ENCODE data around the gene EFCAB9. TPM values are rescaled to one million over a fixed set of nuclear protein-coding genes. Genes with fewer than 3 reads are reported as not detected.

Gene EFCAB9
- total and polyA plus RNA-seq, 2 of the 13 experiments (the other 11 are each of a cell fraction or from before 2014, with no cell fraction given), result not detected

GRCh38 chr5:172177176-172177575 lies 16.8 kb upstream of the EFCAB9 start:
- H3K4me1 ChIP-seq (ENCODE audit: insufficient read depth, low read length), result peaks cover 44% of the 10 kb centered on the region
- WGBS (ENCODE audit: low lambda C conversion rate), result 93% methylated on average over 7 of the region's 7 CpGs
- DNase-seq (ENCODE audit: low spot score) (no peak), ATAC-seq (no peak), FAIRE-seq (no peak)
- TF ChIP-seq ETS1 (CRISPR knock-in tag; IDR thresholded peaks at IDR 0.05) (no peak), RAD51 (IDR thresholded peaks at IDR 0.05; ENCODE audit: borderline replicate concordance) (no peak), POLR2G (IDR thresholded peaks at IDR 0.05; ENCODE audit: low read depth, low read length) (no peak), NCOA2 (CRISPR knock-in tag; IDR thresholded peaks at IDR 0.05) (no peak), ZNF839 (CRISPR knock-in tag; IDR thresholded peaks at IDR 0.05; ENCODE audit: borderline replicate concordance) (no peak), SIX4 (CRISPR knock-in tag; IDR thresholded peaks at IDR 0.05) (no peak)
- no peaks in the 10 kb centered on the region for H3K36me3 ChIP-seq (replicated peaks in 1 of 2; ENCODE audit: control insufficient read depth in 1 of 2, insufficient read depth in 2 of 2, low read length in 2 of 2)
- H4K20me1 ChIP-seq (ENCODE audit: insufficient read depth, low read length), result no peaks in the 10 kb centered on the region
- in situ Hi-C loops (cut with HindIII; ENCODE audit: extremely low pct_ligation_motif_present, low pct_unique_long_range_greater_than_20kb) (no loop called here), intact Hi-C loops (cut with micrococcal nuclease; ENCODE audit: unreplicated experiment) (no loop called here)
- H3K27ac ChIP-seq (ENCODE audit: extremely low read length, insufficient read depth, low read length), result no peak overlapping the region
- no peak overlapping the region for H3K4me2 ChIP-seq (ENCODE audit: low read depth, low read length)
- POLR2A ChIA-PET, result no interaction called here
- no peak overlapping the region for H3K4me3 ChIP-seq (replicated peaks in 1 of 3; ENCODE audit: insufficient read depth in 1 of 3, low read depth in 2 of 3, low read length in 3 of 3)
- peaks cover 3% of the 10 kb centered on the region for H3K79me2 ChIP-seq (ENCODE audit: insufficient read depth, low read length)
- no peak overlapping the region for H3K9ac ChIP-seq (ENCODE audit: insufficient read depth, low read depth, low read length)
- CTCF ChIA-PET (ENCODE audit: low intra/inter-chr PET ratio, low total read pairs), result no interaction called here
- no TSS peak for BruUV-seq (replicated peaks)
- H3K9me3 ChIP-seq (ENCODE audit: low read length), result no peaks in the 10 kb centered on the region
- no peak overlapping the region for H2AFZ ChIP-seq (ENCODE audit: low read length)
- H3K27me3 ChIP-seq (ENCODE audit: control insufficient read depth in 1 of 2, insufficient read depth in 2 of 2, low read length in 2 of 2), result no peaks in the 10 kb centered on the region

GRCh38 chr5:172178301-172178987 lies 15.5 kb upstream of the EFCAB9 start:
- no TSS peak for BruUV-seq (replicated peaks)
- Histone ChIP-seq H2AFZ (ENCODE audit: low read length) (no peak overlapping the region), H3K79me2 (ENCODE audit: insufficient read depth, low read length) (peaks cover 3% of the 10 kb centered on the region), H3K4me1 (ENCODE audit: insufficient read depth, low read length) (peaks cover 43% of the 10 kb centered on the region), H3K27me3 (ENCODE audit: control insufficient read depth in 1 of 2, insufficient read depth in 2 of 2, low read length in 2 of 2) (no peaks in the 10 kb centered on the region), H3K9me3 (ENCODE audit: low read length) (no peaks in the 10 kb centered on the region), H3K4me2 (ENCODE audit: low read depth, low read length) (peak overlapping the region; percentile 70), H3K9ac (ENCODE audit: insufficient read depth, low read depth, low read length) (no peak overlapping the region), H3K27ac (ENCODE audit: extremely low read length, insufficient read depth, low read length) (peak overlapping the region; percentile 25), H3K36me3 (replicated peaks in 1 of 2; ENCODE audit: control insufficient read depth in 1 of 2, insufficient read depth in 2 of 2, low read length in 2 of 2) (no peaks in the 10 kb centered on the region), H4K20me1 (ENCODE audit: insufficient read depth, low read length) (no peaks in the 10 kb centered on the region), H3K4me3 (replicated peaks in 1 of 3; ENCODE audit: insufficient read depth in 1 of 3, low read depth in 2 of 3, low read length in 3 of 3) (peak overlapping the region in 1 of 3 experiments; percentile 35; a peak in 2 of 6 replicates)
- FAIRE-seq (no peak), DNase-seq (ENCODE audit: low spot score) (no peak), ATAC-seq (no peak)
- ChIA-PET POLR2A (interaction anchor here (1.1 to 1.5 kb wide), 2 partner anchors 13 to 24 kb away, joined by 3 to 4 read pairs; no protein-coding TSS in a partner anchor), CTCF (ENCODE audit: low intra/inter-chr PET ratio, low total read pairs) (no interaction called here)
- 77% methylated on average over 14 of the region's 18 CpGs for WGBS (ENCODE audit: low lambda C conversion rate)
- in situ Hi-C loops (cut with HindIII; ENCODE audit: extremely low pct_ligation_motif_present, low pct_unique_long_range_greater_than_20kb) (no loop called here), intact Hi-C loops (cut with micrococcal nuclease; ENCODE audit: unreplicated experiment) (no loop called here)
- TF ChIP-seq RBFOX2 (IDR thresholded peaks at IDR 0.05; ENCODE audit: low read depth, low read length) (no peak), POLR2AphosphoS2 (IDR thresholded peaks at IDR 0.05; ENCODE audit: low read depth, low read length) (no peak), DZIP1 (CRISPR knock-in tag; IDR thresholded peaks at IDR 0.05) (no peak), PPARG (CRISPR knock-in tag; conservative IDR thresholded peaks at IDR 0.05) (no peak), ZNF253 (CRISPR knock-in tag; IDR thresholded peaks at IDR 0.05; ENCODE audit: borderline replicate concordance) (no peak), RXRB (CRISPR knock-in tag; IDR thresholded peaks at IDR 0.05; ENCODE audit: borderline replicate concordance) (no peak), DRAP1 (CRISPR knock-in tag; IDR thresholded peaks at IDR 0.05) (no peak), ETV5 (CRISPR knock-in tag; IDR thresholded peaks at IDR 0.05; ENCODE audit: borderline replicate concordance) (no peak)
